Muscle layer of colon (tissue), 2 donors: ENCODE measurements around the gene TMC2.

Source experiments
- H3K27ac ChIP-seq: one replicate; pipeline ENCODE4 v1.7.0; 2013; ENCODE audit warnings: low read depth, mild to moderate bottlenecking, low read length, moderate library complexity
- H3K27me3 ChIP-seq, 2 donors: one replicate each; pipeline ENCODE4 v1.7.0; 2013; ENCODE audit warnings: low read length in 2 of 2, mild to moderate bottlenecking in 2 of 2; ENCODE audit not compliant: insufficient read depth in 2 of 2, control insufficient read depth in 1 of 2
- H3K36me3 ChIP-seq: one replicate; pipeline ENCODE4 v1.7.0; 2013; ENCODE audit warnings: mild to moderate bottlenecking, low read length; ENCODE audit not compliant: insufficient read depth
- H3K4me1 ChIP-seq: one replicate; pipeline ENCODE4 v1.7.0; 2013; ENCODE audit warnings: mild to moderate bottlenecking, low read length; ENCODE audit not compliant: insufficient read depth
- H3K4me3 ChIP-seq, 2 donors: one replicate each; pipeline ENCODE4 v1.7.0; 2013; ENCODE audit warnings: low read length in 2 of 2, low read depth in 1 of 2, mild to moderate bottlenecking in 1 of 2, moderate library complexity in 1 of 2
- H3K9ac ChIP-seq: one replicate; pipeline ENCODE4 v1.7.0; 2013; ENCODE audit warnings: low read length
- H3K9me3 ChIP-seq: one replicate; pipeline ENCODE4 v1.7.0; 2013; ENCODE audit warnings: mild to moderate bottlenecking, low read length
- donor health status: abdominal sarcoma.
- donor health status: Adenocarcinoma of cecum.

Gene TMC2

GRCh38 chr20:2640899-2641298 is 104.5 kb downstream of the TMC2 start:
- no peaks in the 10 kb centered on the region for H3K27me3 ChIP-seq
- H3K9ac ChIP-seq, result no peak overlapping the region
- H3K36me3 ChIP-seq, result no peaks in the 10 kb centered on the region
- H3K9me3 ChIP-seq, result no peaks in the 10 kb centered on the region
- H3K27ac ChIP-seq, result no peak overlapping the region
- H3K4me3 ChIP-seq, result no peak overlapping the region
- no peaks in the 10 kb centered on the region for H3K4me1 ChIP-seq

GRCh38 chr20:2643708-2644107 is 107.3 kb downstream of the TMC2 start:
- H3K27me3 ChIP-seq, result no peaks in the 10 kb centered on the region
- H3K36me3 ChIP-seq, result no peaks in the 10 kb centered on the region
- no peak overlapping the region for H3K9ac ChIP-seq
- no peak overlapping the region for H3K4me3 ChIP-seq
- H3K4me1 ChIP-seq, result no peaks in the 10 kb centered on the region
- no peak overlapping the region for H3K27ac ChIP-seq
- no peaks in the 10 kb centered on the region for H3K9me3 ChIP-seq

GRCh38 chr20:2651772-2652723 is 115.7 kb downstream of the TMC2 start, which contains the start of gene NOP56:
Gene NOP56 (plus strand): TSS chr20:2652632. CDS start chr20:2652661, 29 bp downstream.
- Histone ChIP-seq H3K27ac (peak within 1 kb of the TSS; percentile 98), H3K36me3 (peaks cover 32% of the 10 kb centered on the region), H3K9me3 (no peaks in the 10 kb centered on the region), H3K27me3 (no peaks in the 10 kb centered on the region), H3K9ac (peak within 1 kb of the TSS; percentile 88), H3K4me3 (peak within 1 kb of the TSS; percentile 79 to 89), H3K4me1 (peaks cover 23% of the 10 kb centered on the region)

DNA sequence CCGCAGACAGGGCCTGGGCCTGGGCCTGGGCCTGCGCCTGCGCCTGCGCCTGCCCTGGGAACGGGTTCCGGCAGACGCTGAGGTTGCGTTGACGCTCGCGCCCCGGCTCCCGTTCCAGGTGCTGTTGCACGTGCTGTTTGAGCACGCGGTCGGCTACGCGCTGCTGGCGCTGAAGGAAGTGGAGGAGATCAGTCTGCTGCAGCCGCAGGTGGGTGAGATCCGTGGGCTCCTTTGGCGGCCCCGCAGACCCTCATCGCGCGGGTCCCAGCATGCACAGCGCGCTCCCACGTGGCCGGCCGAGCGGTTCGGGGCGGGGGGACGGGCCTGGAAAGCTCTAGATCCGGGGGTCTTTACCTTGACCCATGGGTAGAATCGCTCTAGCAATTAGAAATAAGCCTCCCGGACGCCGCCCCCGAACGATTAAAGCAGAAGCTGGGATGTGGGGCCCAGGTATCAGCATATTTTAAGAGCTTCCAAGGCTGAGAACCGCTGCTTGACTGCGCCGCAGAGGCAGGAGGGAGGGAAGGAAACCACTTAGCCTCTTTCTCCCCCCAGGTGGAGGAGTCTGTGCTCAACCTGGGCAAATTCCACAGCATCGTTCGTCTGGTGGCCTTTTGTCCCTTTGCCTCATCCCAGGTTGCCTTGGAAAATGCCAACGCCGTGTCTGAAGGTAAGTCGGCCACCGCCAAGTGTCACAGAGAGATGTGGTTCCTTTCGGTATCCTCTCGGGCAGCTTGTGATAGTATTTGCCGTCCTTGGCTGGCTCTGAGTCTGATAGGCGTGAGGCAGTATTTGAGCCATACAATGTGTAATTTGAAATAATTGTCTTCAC is 116.6 kb downstream of the TMC2 start:
- H3K9ac ChIP-seq, result peak overlapping the region; percentile 88
- peak overlapping the region; percentile 79 to 89 for H3K4me3 ChIP-seq
- peak overlapping the region; percentile 98 for H3K27ac ChIP-seq
- H3K4me1 ChIP-seq, result peaks cover 23% of the 10 kb centered on the region
- H3K36me3 ChIP-seq, result peaks cover 41% of the 10 kb centered on the region
- H3K9me3 ChIP-seq, result no peaks in the 10 kb centered on the region
- no peaks in the 10 kb centered on the region for H3K27me3 ChIP-seq

GRCh38 chr20:2653556-2654383 is 117.4 kb downstream of the TMC2 start:
- H3K4me1 ChIP-seq, result peaks cover 23% of the 10 kb centered on the region
- H3K4me3 ChIP-seq, result peak overlapping the region; percentile 79 to 89
- H3K9me3 ChIP-seq, result no peaks in the 10 kb centered on the region
- no peaks in the 10 kb centered on the region for H3K27me3 ChIP-seq
- no peak overlapping the region for H3K27ac ChIP-seq
- peak overlapping the region; percentile 88 for H3K9ac ChIP-seq
- H3K36me3 ChIP-seq, result peaks cover 49% of the 10 kb centered on the region

DNA sequence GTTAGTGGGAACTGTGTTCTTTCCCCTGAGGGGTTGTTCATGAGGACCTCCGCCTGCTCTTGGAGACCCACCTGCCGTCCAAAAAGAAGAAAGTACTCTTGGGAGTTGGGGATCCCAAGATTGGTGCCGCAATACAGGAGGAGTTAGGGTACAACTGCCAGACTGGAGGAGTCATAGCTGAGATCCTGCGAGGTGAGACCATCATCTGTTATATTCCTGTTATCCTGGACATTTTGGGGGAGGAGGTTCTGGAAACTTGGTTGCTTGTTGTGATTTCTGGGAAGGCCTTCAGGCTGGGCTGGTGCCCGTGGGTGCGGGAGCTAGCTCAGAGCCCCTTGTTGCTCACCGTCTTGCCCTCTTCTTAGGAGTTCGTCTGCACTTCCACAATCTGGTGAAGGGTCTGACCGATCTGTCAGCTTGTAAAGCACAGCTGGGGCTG is 118.0 kb downstream of the TMC2 start:
- Histone ChIP-seq H3K9ac (peak overlapping the region; percentile 17), H3K36me3 (peaks cover 55% of the 10 kb centered on the region), H3K9me3 (no peaks in the 10 kb centered on the region), H3K27me3 (no peaks in the 10 kb centered on the region), H3K4me1 (peaks cover 23% of the 10 kb centered on the region), H3K27ac (no peak overlapping the region), H3K4me3 (peak overlapping the region in 1 of 2 donors; percentile 79)

DNA sequence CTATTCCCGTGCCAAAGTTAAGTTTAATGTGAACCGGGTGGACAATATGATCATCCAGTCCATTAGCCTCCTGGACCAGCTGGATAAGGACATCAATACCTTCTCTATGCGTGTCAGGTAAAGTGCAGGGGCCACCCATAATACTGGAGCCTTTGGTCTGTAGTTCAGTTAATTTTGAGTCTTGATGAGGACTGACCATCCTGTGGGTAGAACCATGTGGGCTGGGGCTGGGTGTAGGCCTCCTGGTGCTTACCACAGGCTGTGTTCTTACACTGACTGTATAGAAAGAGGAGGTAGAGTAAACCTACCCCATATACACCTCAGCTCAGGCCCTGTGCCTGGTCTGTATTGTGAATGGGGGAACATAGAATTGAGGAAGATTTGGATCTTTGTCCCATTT is 118.5 kb downstream of the TMC2 start:
- H3K9me3 ChIP-seq, result no peaks in the 10 kb centered on the region
- peaks cover 23% of the 10 kb centered on the region for H3K4me1 ChIP-seq
- peaks cover 60% of the 10 kb centered on the region for H3K36me3 ChIP-seq
- no peak overlapping the region for H3K9ac ChIP-seq
- no peaks in the 10 kb centered on the region for H3K27me3 ChIP-seq
- no peak overlapping the region for H3K4me3 ChIP-seq
- no peak overlapping the region for H3K27ac ChIP-seq

GRCh38 chr20:2655331-2656116 is 119.2 kb downstream of the TMC2 start:
- H3K4me1 ChIP-seq, result peaks cover 23% of the 10 kb centered on the region
- peaks cover 67% of the 10 kb centered on the region for H3K36me3 ChIP-seq

GRCh38 chr20:2656471-2657117 is 120.2 kb downstream of the TMC2 start:
- Histone ChIP-seq H3K27me3 (no peaks in the 10 kb centered on the region), H3K4me1 (peaks cover 17% of the 10 kb centered on the region), H3K9me3 (no peaks in the 10 kb centered on the region), H3K36me3 (peaks cover 76% of the 10 kb centered on the region), H3K27ac (no peak overlapping the region), H3K9ac (no peak overlapping the region), H3K4me3 (no peak overlapping the region)

More at GRCh38 chr20:2655331-2656116, 119.2 kb downstream of the TMC2 start:
- H3K27ac ChIP-seq, result no peak overlapping the region
- no peaks in the 10 kb centered on the region for H3K9me3 ChIP-seq
- H3K9ac ChIP-seq, result no peak overlapping the region
- no peaks in the 10 kb centered on the region for H3K27me3 ChIP-seq
- no peak overlapping the region for H3K4me3 ChIP-seq

DNA sequence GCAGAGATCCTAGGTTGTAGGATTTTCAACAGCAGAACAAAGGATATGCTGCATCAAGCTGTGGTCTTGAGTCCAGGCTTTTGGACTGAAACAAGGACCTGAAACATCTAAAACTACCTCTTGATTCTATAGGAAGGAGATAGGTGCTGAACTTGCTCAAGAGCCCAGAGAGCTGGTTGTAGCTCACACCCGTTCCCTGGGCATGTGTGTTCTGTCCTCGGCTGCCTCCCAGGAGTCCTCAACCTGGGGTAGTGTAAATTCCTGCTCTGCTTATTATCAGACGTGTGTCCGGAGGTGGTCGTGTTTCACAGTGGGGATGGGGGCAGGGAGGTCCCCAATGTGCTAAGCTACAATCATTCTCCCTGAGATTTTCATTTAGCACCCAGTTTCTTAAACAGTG is 120.9 kb downstream of the TMC2 start:
- Histone ChIP-seq H3K27ac (no peak overlapping the region), H3K27me3 (no peaks in the 10 kb centered on the region), H3K4me1 (peaks cover 17% of the 10 kb centered on the region), H3K9me3 (no peaks in the 10 kb centered on the region), H3K36me3 (peaks cover 83% of the 10 kb centered on the region), H3K9ac (no peak overlapping the region), H3K4me3 (no peak overlapping the region)
